Lower lobe of right lung (tissue), 2 donors: ENCODE data around the gene MT1G. TPM values are rescaled to one million over a fixed set of nuclear protein-coding genes. Genes with fewer than 3 reads are reported as not detected.

Experiments
- ATAC-seq, 2 donors: fragments of 200-7000 bp; cut with Tn5 transposase; one replicate each; pipeline ENCODE4 v1.9.1; 2020 to 2022; ENCODE audit warnings: mild to moderate bottlenecking in 2 of 2, moderate library complexity in 2 of 2
- DNase-seq: peaks from one replicate; pipeline ENCODE4 v3.0.0-alpha.2; 2020
- H3K27ac ChIP-seq: fragments of 200-600 bp; one replicate; pipeline ENCODE4 v1.8.0; 2022
- H3K27me3 ChIP-seq: fragments of 200-600 bp; one replicate; pipeline ENCODE4 v1.8.0; 2022; ENCODE audit warnings: low read depth
- H3K36me3 ChIP-seq: fragments of 200-600 bp; one replicate; pipeline ENCODE4 v1.8.0; 2022; ENCODE audit warnings: mild to moderate bottlenecking
- H3K4me1 ChIP-seq: fragments of 200-600 bp; one replicate; pipeline ENCODE4 v1.8.0; 2022
- H3K4me3 ChIP-seq: fragments of 200-600 bp; one replicate; pipeline ENCODE4 v1.8.0; 2022; ENCODE audit warnings: mild to moderate bottlenecking
- H3K9me3 ChIP-seq: fragments of 200-600 bp; one replicate; pipeline ENCODE4 v1.8.0; 2022
- CTCF ChIP-seq: fragments of 200-600 bp; IDR thresholded peaks from one replicate; pipeline ENCODE4 v1.8.0; 2022; ENCODE audit warnings: antibody characterized with exemption, mild to moderate bottlenecking
- intact Hi-C: fragments of 100-400 bp; cut with DNase I; formaldehyde crosslinking; loops from one replicate; pipeline ENCODE4 v1.11.0; 2022
- total RNA-seq: library from RNA; stranded (reverse); fragmentation: NEBNext Ultra II Directional; extraction: Animal tissue kit (Norgen Biotek cat#: 25700); gene quantifications from one replicate; pipeline ENCODE4 v1.2.1, GENCODE V29; 2021
- donor health status: DM: no; HTN: yes; CAD: no; lungs with severe emphysema.

The MT1G gene
- total RNA-seq, 1 donor from 2014 or later: 25.3 TPM

DNA sequence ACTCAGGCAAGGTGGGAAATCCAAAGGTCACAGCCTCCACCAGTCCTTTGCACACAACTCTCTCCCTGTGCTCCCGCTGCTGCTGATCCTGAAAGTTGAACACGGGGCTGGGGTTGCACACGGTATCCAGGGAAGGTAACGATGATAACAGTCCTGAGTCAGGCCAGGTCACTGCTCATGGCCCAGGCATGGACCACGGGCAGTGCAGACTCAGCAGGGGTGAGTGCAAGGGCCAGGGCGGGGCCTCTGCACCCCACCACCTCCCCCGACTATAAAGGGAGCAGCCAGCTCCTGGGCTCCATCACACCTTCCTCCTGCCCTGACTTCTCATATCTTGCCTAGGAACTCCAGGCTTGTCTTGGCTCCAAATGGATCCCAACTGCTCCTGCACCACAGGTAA lies 16.3 kb downstream of the MT1G start, which contains the start of gene MT1B:
Gene MT1B, plus strand, starts transcription at position 301 of the 400 bp plus-strand sequence. Its CDS starts 68 bp downstream, at position 369.
- no peaks in the 10 kb centered on the region for H3K9me3 ChIP-seq
- ATAC-seq: no peak

DNA sequence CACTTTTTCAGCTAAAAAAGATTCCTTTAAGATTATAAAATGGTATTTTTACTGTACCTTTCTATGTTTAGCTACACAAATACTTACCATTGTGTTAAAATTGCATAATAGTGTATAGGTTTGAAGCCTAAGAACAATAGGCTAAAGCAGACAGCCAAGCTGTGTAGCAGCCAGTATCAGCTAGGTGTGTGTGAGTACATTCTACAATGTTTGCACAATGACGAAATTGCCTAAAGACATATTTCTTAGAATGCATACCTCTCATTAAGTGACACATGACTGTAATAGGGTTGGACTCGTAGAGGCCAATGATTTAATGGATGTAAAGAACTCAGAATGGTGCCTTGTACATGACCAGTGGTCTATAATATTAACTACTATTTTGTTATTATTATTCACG lies 18.0 kb downstream of the MT1G start:
- no peak overlapping the region for H3K4me3 ChIP-seq
- TF ChIP-seq CTCF: no peak
- intact Hi-C loops: no loop called here
- ATAC-seq: no peak
- no peaks in the 10 kb centered on the region for H3K9me3 ChIP-seq
- no peak overlapping the region for H3K27ac ChIP-seq
- peaks cover 23% of the 10 kb centered on the region for H3K27me3 ChIP-seq
- H3K4me1 ChIP-seq: no peaks in the 10 kb centered on the region
- no peaks in the 10 kb centered on the region for H3K36me3 ChIP-seq
- DNase-seq: no peak

More for the DNA sequence above, 16.3 kb downstream of the MT1G start, which contains the start of gene MT1B:
- Histone ChIP-seq H3K27me3 (peaks cover 17% of the 10 kb centered on the region), H3K36me3 (no peaks in the 10 kb centered on the region), H3K27ac (no peak within 1 kb of the TSS), H3K4me3 (no peak within 1 kb of the TSS), H3K4me1 (no peaks in the 10 kb centered on the region)
- intact Hi-C loops: no loop called here
- TF ChIP-seq CTCF: no peak
- no peak for DNase-seq

- no peak for TF ChIP-seq CTCF
- Histone ChIP-seq H3K27me3 (peaks cover 25% of the 10 kb centered on the region), H3K4me1 (peaks cover under 1% of the 10 kb centered on the region), H3K4me3 (no peak overlapping the region), H3K27ac (no peak overlapping the region), H3K36me3 (no peaks in the 10 kb centered on the region), H3K9me3 (no peaks in the 10 kb centered on the region)
- intact Hi-C loops: no loop called here
- ATAC-seq: no peak
- DNase-seq: no peak
Observed at GRCh38 chr16:56649271-56649670, 18.6 kb downstream of the MT1G start.

DNA sequence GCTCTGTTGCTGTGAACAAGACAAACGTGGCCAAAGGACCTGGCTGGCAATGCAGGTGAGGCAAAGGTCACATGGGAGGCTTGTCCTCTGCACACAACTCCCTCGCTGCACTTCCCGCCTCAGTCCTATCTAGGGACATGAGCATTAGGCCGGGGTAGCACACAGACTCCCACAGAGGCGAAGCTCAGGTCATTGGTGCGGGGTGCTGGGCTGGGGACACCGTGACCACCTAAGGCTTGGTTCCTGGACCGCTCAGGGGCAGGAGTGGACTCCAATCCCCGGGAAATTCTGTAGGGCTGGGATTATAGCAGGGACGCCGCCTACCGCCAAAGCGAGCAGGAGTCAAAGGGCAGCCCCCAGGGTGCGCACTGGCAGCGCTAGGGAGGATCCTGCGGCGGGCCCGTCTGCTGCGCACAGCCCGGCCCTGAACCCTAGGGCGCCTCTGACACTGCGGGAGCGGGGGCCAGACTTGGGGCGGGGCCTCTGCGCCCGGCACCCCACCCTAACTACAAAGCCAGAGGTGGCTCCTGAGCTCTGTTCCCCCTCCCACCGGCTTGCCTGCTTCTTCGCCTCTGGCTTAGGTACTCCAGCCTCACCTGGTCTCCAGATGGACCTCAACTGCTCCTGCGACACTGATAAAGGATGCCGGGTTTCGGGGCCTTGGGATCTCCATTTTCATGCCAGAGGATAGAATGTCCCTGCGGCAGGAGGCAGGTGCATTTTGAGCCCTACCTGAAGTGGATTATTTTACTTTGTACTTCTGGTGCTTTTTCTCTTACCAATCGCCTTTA lies 20.0 kb downstream of the MT1G start:
- no peak for DNase-seq
- intact Hi-C loops: no loop called here
- ATAC-seq: no peak

DNA sequence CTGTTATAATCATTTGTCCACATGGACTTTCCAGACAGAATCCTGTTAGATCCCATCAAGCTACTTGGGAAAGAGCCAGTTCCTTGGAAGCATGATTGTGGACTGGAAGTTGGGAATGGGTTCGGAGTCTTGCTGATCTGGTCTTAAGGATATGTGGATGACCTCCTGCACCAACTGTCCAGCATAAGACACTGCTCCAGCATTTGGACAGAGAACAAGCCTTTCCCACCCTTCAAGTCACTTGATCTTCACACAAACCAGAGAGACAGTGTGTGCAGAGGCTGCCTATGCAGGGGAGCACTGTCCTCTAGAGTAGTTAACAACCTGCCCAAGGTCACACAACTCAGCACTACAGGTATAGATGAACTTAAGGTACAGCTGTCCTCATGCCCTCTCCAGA lies 22.0 kb downstream of the MT1G start:
- Histone ChIP-seq H3K4me3 (no peak overlapping the region), H3K27ac (no peak overlapping the region), H3K36me3 (no peaks in the 10 kb centered on the region), H3K9me3 (no peaks in the 10 kb centered on the region), H3K4me1 (peaks cover 18% of the 10 kb centered on the region), H3K27me3 (peaks cover 25% of the 10 kb centered on the region)
- intact Hi-C loops: no loop called here
- no peak for ATAC-seq
- no peak for TF ChIP-seq CTCF
- DNase-seq: no peak

More for the DNA sequence above, 20.0 kb downstream of the MT1G start:
- TF ChIP-seq CTCF: no peak
- Histone ChIP-seq H3K4me1 (peaks cover 15% of the 10 kb centered on the region), H3K4me3 (no peak overlapping the region), H3K9me3 (no peaks in the 10 kb centered on the region), H3K36me3 (no peaks in the 10 kb centered on the region), H3K27me3 (peaks cover 25% of the 10 kb centered on the region), H3K27ac (no peak overlapping the region)
